Inflammatory macrophage treated with lipopolysaccharide for 1 hour (primary cell): ENCODE measurements around the gene PPEF1.
"Not testable (repeated sequence)": the region's sequence is repeated elsewhere in the genome, so short reads cannot be mapped to it uniquely, and the experiment has no call there.

ENCODE experiments used
- DNase-seq, 2 donors: peaks; one replicate each; pipeline ENCODE4 v3.0.0-alpha.2; 2020 to 2022

The PPEF1 gene

GRCh38 chrX:18799911-18800310, 92.5 kb downstream of the PPEF1 start:
- no peak for DNase-seq

- DNase-seq = no peak
These were observed 102.2 kb downstream of the PPEF1 start for GRCh38 chrX:18809641-18810040.

- no peak for DNase-seq
These were observed 103.0 kb downstream of the PPEF1 start for GRCh38 chrX:18810416-18810815.

GRCh38 chrX:18825375-18825774, 117.9 kb downstream of the PPEF1 start:
- no peak for DNase-seq

- no peak for DNase-seq
These were observed 121.5 kb downstream of the PPEF1 start for GRCh38 chrX:18828832-18829404.

GRCh38 chrX:18833071-18833731, 125.8 kb downstream of the PPEF1 start:
- no peak for DNase-seq

GRCh38 chrX:18847901-18848300, 140.5 kb downstream of the PPEF1 start:
- DNase-seq = not testable (repeated sequence)

GRCh38 chrX:18855919-18856644, 148.6 kb downstream of the PPEF1 start:
- peak; percentile 18 to 66 for DNase-seq

GRCh38 chrX:18856645-18856997, 149.2 kb downstream of the PPEF1 start:
- no peak for DNase-seq

- no peak for DNase-seq
These were observed 154.1 kb downstream of the PPEF1 start for GRCh38 chrX:18861511-18861910.

GRCh38 chrX:18864390-18864920, 157.0 kb downstream of the PPEF1 start:
- no peak for DNase-seq

- DNase-seq = no peak
These were observed 163.9 kb downstream of the PPEF1 start for GRCh38 chrX:18871161-18871890.

GRCh38 chrX:18871970-18872369, 164.5 kb downstream of the PPEF1 start:
- DNase-seq = no peak

GRCh38 chrX:18872621-18873020, 165.2 kb downstream of the PPEF1 start:
- no peak for DNase-seq

GRCh38 chrX:18873189-18873791, 165.8 kb downstream of the PPEF1 start:
- no peak for DNase-seq

- DNase-seq = no peak
These were observed 166.4 kb downstream of the PPEF1 start for GRCh38 chrX:18873836-18874235.

GRCh38 chrX:18874560-18875255, 167.3 kb downstream of the PPEF1 start:
- no peak for DNase-seq

GRCh38 chrX:18875256-18875878, 167.9 kb downstream of the PPEF1 start:
- no peak for DNase-seq

- DNase-seq = no peak
These were observed 170.0 kb downstream of the PPEF1 start for GRCh38 chrX:18877469-18877868.
